ENCODE results near the gene DCK.

Gene DCK

GRCh38 chr4:70994069-70994366 lies 569 bp downstream of the DCK start:
- H3K27ac ChIP-seq (ENCODE audit: low read length): peak overlapping the region; percentile 81
- H2AFZ ChIP-seq (ENCODE audit: low read depth, low read length): peak overlapping the region; percentile 51; the same call in 1 of the 2 replicates
- peak overlapping the region; percentile 99 for H3K4me3 ChIP-seq (ENCODE audit: low read length)
- no peaks in the 10 kb centered on the region for H3K27me3 ChIP-seq (ENCODE audit: low read depth, low read length)
- peaks cover 67% of the 10 kb centered on the region for H3K79me2 ChIP-seq (ENCODE audit: low read length)
- H3K9ac ChIP-seq (ENCODE audit: low read length): peak overlapping the region; percentile 99
- peaks cover 19% of the 10 kb centered on the region for H3K36me3 ChIP-seq (replicated peaks; ENCODE audit: low read depth, low read length)
- H4K20me1 ChIP-seq (ENCODE audit: insufficient read depth, low read length): peaks cover 28% of the 10 kb centered on the region
- peak overlapping the region; percentile 97 for H3K4me2 ChIP-seq (ENCODE audit: low read length)
- peaks cover 35% of the 10 kb centered on the region for H3K4me1 ChIP-seq (ENCODE audit: low read length)
- H3K9me3 ChIP-seq (ENCODE audit: insufficient read depth, low read length): no peaks in the 10 kb centered on the region
- no peak for TF ChIP-seq EZH2phosphoT487 (IDR thresholded peaks at IDR 0.05; ENCODE audit: low read depth)
- TF ChIP-seq CTCF (IDR thresholded peaks at IDR 0.05; ENCODE audit: low read depth, low read length): no peak

GRCh38 chr4:70994387-70995099 lies 1.1 kb downstream of the DCK start:
- peaks cover 35% of the 10 kb centered on the region for H3K4me1 ChIP-seq (ENCODE audit: low read length)
- peaks cover 70% of the 10 kb centered on the region for H3K79me2 ChIP-seq (ENCODE audit: low read length)
- no peak for TF ChIP-seq EZH2phosphoT487 (IDR thresholded peaks at IDR 0.05; ENCODE audit: low read depth)
- no peak for TF ChIP-seq CTCF (IDR thresholded peaks at IDR 0.05; ENCODE audit: low read depth, low read length)
- H3K4me2 ChIP-seq (ENCODE audit: low read length): peak overlapping the region; percentile 97
- H3K9me3 ChIP-seq (ENCODE audit: insufficient read depth, low read length): no peaks in the 10 kb centered on the region
- H3K36me3 ChIP-seq (replicated peaks; ENCODE audit: low read depth, low read length): peaks cover 21% of the 10 kb centered on the region
- H3K4me3 ChIP-seq (ENCODE audit: low read length): peak overlapping the region; percentile 99
- H4K20me1 ChIP-seq (ENCODE audit: insufficient read depth, low read length): peaks cover 28% of the 10 kb centered on the region
- H3K9ac ChIP-seq (ENCODE audit: low read length): peak overlapping the region; percentile 99
- no peak overlapping the region for H2AFZ ChIP-seq (ENCODE audit: low read depth, low read length)
- H3K27ac ChIP-seq (ENCODE audit: low read length): peak overlapping the region; percentile 81
- no peaks in the 10 kb centered on the region for H3K27me3 ChIP-seq (ENCODE audit: low read depth, low read length)

GRCh38 chr4:70996018-70996360 lies 2.5 kb downstream of the DCK start:
- Histone ChIP-seq H4K20me1 (ENCODE audit: insufficient read depth, low read length) (peaks cover 30% of the 10 kb centered on the region), H3K36me3 (replicated peaks; ENCODE audit: low read depth, low read length) (peaks cover 21% of the 10 kb centered on the region), H3K4me2 (ENCODE audit: low read length) (peak overlapping the region; percentile 97), H2AFZ (ENCODE audit: low read depth, low read length) (no peak overlapping the region), H3K9ac (ENCODE audit: low read length) (peak overlapping the region; percentile 50), H3K27me3 (ENCODE audit: low read depth, low read length) (no peaks in the 10 kb centered on the region), H3K4me3 (ENCODE audit: low read length) (peak overlapping the region; percentile 99), H3K4me1 (ENCODE audit: low read length) (peaks cover 35% of the 10 kb centered on the region), H3K27ac (ENCODE audit: low read length) (peak overlapping the region; percentile 81), H3K79me2 (ENCODE audit: low read length) (peaks cover 79% of the 10 kb centered on the region), H3K9me3 (ENCODE audit: insufficient read depth, low read length) (no peaks in the 10 kb centered on the region)
- TF ChIP-seq EZH2phosphoT487 (IDR thresholded peaks at IDR 0.05; ENCODE audit: low read depth) (no peak), CTCF (IDR thresholded peaks at IDR 0.05; ENCODE audit: low read depth, low read length) (no peak)

- no peaks in the 10 kb centered on the region for H3K27me3 ChIP-seq (ENCODE audit: low read depth, low read length)
- H3K4me3 ChIP-seq (ENCODE audit: low read length): peak overlapping the region; percentile 99
- H3K9me3 ChIP-seq (ENCODE audit: insufficient read depth, low read length): no peaks in the 10 kb centered on the region
- peaks cover 35% of the 10 kb centered on the region for H4K20me1 ChIP-seq (ENCODE audit: insufficient read depth, low read length)
- H3K36me3 ChIP-seq (replicated peaks; ENCODE audit: low read depth, low read length): peaks cover 21% of the 10 kb centered on the region
- H3K4me1 ChIP-seq (ENCODE audit: low read length): peaks cover 35% of the 10 kb centered on the region
- H3K79me2 ChIP-seq (ENCODE audit: low read length): peaks cover 89% of the 10 kb centered on the region
- peak overlapping the region; percentile 81; the same call in 1 of the 2 replicates for H3K27ac ChIP-seq (ENCODE audit: low read length)
- no peak overlapping the region for H2AFZ ChIP-seq (ENCODE audit: low read depth, low read length)
- peak overlapping the region; percentile 50 for H3K9ac ChIP-seq (ENCODE audit: low read length)
- TF ChIP-seq EZH2phosphoT487 (IDR thresholded peaks at IDR 0.05; ENCODE audit: low read depth): no peak
- no peak for TF ChIP-seq CTCF (IDR thresholded peaks at IDR 0.05; ENCODE audit: low read depth, low read length)
- H3K4me2 ChIP-seq (ENCODE audit: low read length): peak overlapping the region; percentile 97
Measured at GRCh38 chr4:70997036-70997435, 3.6 kb downstream of the DCK start.

Measured in OCI-LY3 (cell line).